Liver (tissue), 9 donors: ENCODE results near the gene GON7. TPM values are rescaled to one million over a fixed set of nuclear protein-coding genes. Genes with fewer than 3 reads are reported as not detected.
"Not testable (repeated sequence)": the region's sequence is repeated elsewhere in the genome, so short reads cannot be mapped to it uniquely, and the experiment has no call there.

ENCODE experiments used
- DNase-seq: peaks from one replicate; pipeline ENCODE4 v3.0.0-alpha.2; 2017; ENCODE audit warnings: low spot score
- H3K27ac ChIP-seq, 2 donors: one replicate each; pipeline ENCODE4 v1.7.0; 2013; ENCODE audit warnings: inconsistent platforms in 2 of 2, low read length in 2 of 2, control low read depth in 1 of 2, low read depth in 1 of 2, mild to moderate bottlenecking in 1 of 2
- H3K27me3 ChIP-seq, 4 donors: one replicate each; pipeline versions ENCODE4 v1.6.1 to v1.7.0; 2013; ENCODE audit warnings: low read length in 3 of 4, inconsistent platforms in 1 of 4, mild to moderate bottlenecking in 1 of 4, moderate library complexity in 1 of 4; ENCODE audit not compliant: control insufficient read depth in 4 of 4, insufficient read depth in 4 of 4
- H3K36me3 ChIP-seq, 4 donors: one replicate each; pipeline versions ENCODE4 v1.6.1 to v1.7.0; 2013; ENCODE audit warnings: low read length in 3 of 4, mild to moderate bottlenecking in 3 of 4, low read depth in 1 of 4, moderate library complexity in 1 of 4; ENCODE audit not compliant: control insufficient read depth in 4 of 4, insufficient read depth in 3 of 4
- H3K4me1 ChIP-seq, 4 donors: one replicate each; pipeline versions ENCODE4 v1.6.1 to v1.7.0; 2013; ENCODE audit warnings: low read length in 3 of 4, mild to moderate bottlenecking in 3 of 4, moderate library complexity in 1 of 4; ENCODE audit not compliant: control insufficient read depth in 4 of 4, insufficient read depth in 4 of 4
- H3K4me3 ChIP-seq, 3 donors: one replicate each; pipeline versions ENCODE4 v1.6.1 to v1.7.0; 2013; ENCODE audit warnings: low read length in 3 of 3, control low read depth in 1 of 3, low read depth in 1 of 3, mild to moderate bottlenecking in 1 of 3
- H3K9ac ChIP-seq, 2 donors: one replicate each; pipeline ENCODE4 v1.7.0; 2013; ENCODE audit warnings: low read length in 2 of 2, mild to moderate bottlenecking in 2 of 2, moderate library complexity in 2 of 2, control low read depth in 1 of 2, low read depth in 1 of 2
- H3K9me3 ChIP-seq, 4 donors: one replicate each; pipeline versions ENCODE4 v1.6.1 to v1.7.0; 2013; ENCODE audit warnings: low read length in 3 of 4; ENCODE audit not compliant: control insufficient read depth in 4 of 4
- ATF3 ChIP-seq: IDR thresholded peaks from 2 replicates; pipeline ENCODE4 v1.6.1; 2016; ENCODE audit warnings: antibody characterized with exemption
- CTCF ChIP-seq: fragments of 150-350 bp; IDR thresholded peaks from 2 replicates; pipeline ENCODE4 v1.5.1; 2017; ENCODE audit warnings: improper control_type of control experiment, low read depth, low read length; ENCODE audit not compliant: missing input control
- EGR1 ChIP-seq, 2 donors: IDR thresholded peaks; 2 replicates each; pipeline ENCODE4 v1.6.1; 2016 to 2018; ENCODE audit warnings: antibody characterized with exemption in 2 of 2, low read depth in 2 of 2
- FOXA2 ChIP-seq: IDR thresholded peaks from 2 replicates; pipeline ENCODE4 v1.6.1; 2016; ENCODE audit warnings: antibody characterized with exemption
- GABPA ChIP-seq, 2 donors: IDR thresholded peaks in 1 of 2; conservative IDR thresholded peaks in 1 of 2; 2 replicates each; pipeline ENCODE4 v1.6.1; 2016; ENCODE audit warnings: antibody characterized with exemption in 2 of 2, mild to moderate bottlenecking in 1 of 2, moderate library complexity in 1 of 2
- HNF4A ChIP-seq, 2 donors: conservative IDR thresholded peaks; 2 replicates each; pipeline ENCODE4 v1.6.1; 2016; ENCODE audit warnings: antibody characterized with exemption in 2 of 2, mild to moderate bottlenecking in 2 of 2
- HNF4G ChIP-seq: IDR thresholded peaks from 2 replicates; pipeline ENCODE4 v1.6.1; 2016; ENCODE audit warnings: antibody characterized with exemption
- RAD21 ChIP-seq, 2 donors: IDR thresholded peaks; 2 replicates each; pipeline ENCODE4 v1.6.1; 2016; ENCODE audit warnings: antibody characterized with exemption in 2 of 2, mild to moderate bottlenecking in 2 of 2
- REST ChIP-seq: IDR thresholded peaks from 2 replicates; pipeline ENCODE4 v1.6.1; 2016; ENCODE audit warnings: antibody characterized with exemption, mild to moderate bottlenecking
- RXRA ChIP-seq, 2 donors: IDR thresholded peaks; 2 replicates each; pipeline ENCODE4 v1.6.1; 2017 to 2018; ENCODE audit warnings: antibody characterized with exemption in 2 of 2, mild to moderate bottlenecking in 1 of 2
- YY1 ChIP-seq: IDR thresholded peaks from 2 replicates; pipeline ENCODE4 v1.6.1; 2016; ENCODE audit warnings: antibody characterized with exemption, mild to moderate bottlenecking
- WGBS: extraction: QIAGEN DNeasy Blood & Tissue Kit; methylation state at CpG from one replicate; pipeline ENCODE4 v1.1.7; 2013; 5-methylcytosine and 5-hydroxymethylcytosine counted together
- polyA plus RNA-seq, 2 donors: library from polyadenylated mRNA; stranded (reverse) in 1 of 2; unstranded in 1 of 2; fragments of 200-250 nt in 1 of 2; fragments of >200 nt in 1 of 2; fragmentation: Nextera tagmentation in 1 of 2; extraction: Ambion mirVana in 1 of 2; gene quantifications; one replicate each; pipeline versions ENCODE4 v1.2.1 to v1.2.3, GENCODE V29; 2013 to 2015
- total RNA-seq, 2 donors: library from RNA; depleted of rRNA; stranded (reverse); fragments of >200 nt; gene quantifications; one replicate each; pipeline ENCODE4 v1.2.3, GENCODE V29; 2014
- donor health status: healthy.
- donor health status: healthy.
- donor health status: healthy.
- donor health status: healthy.
- donor health status: healthy.

The GON7 gene
- total and polyA plus RNA-seq, 4 donors: 9.0 to 11.2 (median 9.5) TPM

- H3K36me3 ChIP-seq: peaks cover 10 to 31% (median 26%) of the 10 kb centered on the region in 4 donors
- no peaks in the 10 kb centered on the region for H3K4me1 ChIP-seq
- no peak overlapping the region for H3K9ac ChIP-seq
- no peak overlapping the region for H3K4me3 ChIP-seq
- DNase-seq: no peak
- no peak overlapping the region for H3K27ac ChIP-seq
- TF ChIP-seq HNF4G: no peak
- H3K27me3 ChIP-seq: no peaks in the 10 kb centered on the region
- 96% methylated on average over 25 of the region's 25 CpGs for WGBS
- no peaks in the 10 kb centered on the region for H3K9me3 ChIP-seq
Measured at GRCh38 chr14:93239869-93240677, 33.2 kb upstream of the GON7 start.

- H3K9me3 ChIP-seq: no peaks in the 10 kb centered on the region
- TF ChIP-seq RAD21 (IDR thresholded peaks at IDR 0.05): no peak
- TF ChIP-seq FOXA2: no peak
- TF ChIP-seq HNF4G: no peak
- no peak for TF ChIP-seq REST
- no peak for TF ChIP-seq CTCF
- TF ChIP-seq HNF4A (conservative IDR thresholded peaks at IDR 0.05): no peak
- no peak for TF ChIP-seq GABPA (IDR thresholded peaks at IDR 0.05 in 1 of 2, conservative IDR thresholded peaks at IDR 0.05 in 1 of 2)
- no peak for TF ChIP-seq EGR1 (IDR thresholded peaks at IDR 0.05; ENCODE audit: low read depth in 2 of 2)
- no peak for TF ChIP-seq ATF3
- TF ChIP-seq YY1: no peak
- no peak for TF ChIP-seq RXRA (IDR thresholded peaks at IDR 0.05)
- H3K27me3 ChIP-seq: no peaks in the 10 kb centered on the region
- peaks cover 0 to 4% (median 2%) of the 10 kb centered on the region in 4 donors for H3K36me3 ChIP-seq
- H3K27ac ChIP-seq: no peak overlapping the region
- no peak for DNase-seq
- H3K4me1 ChIP-seq: peaks cover 0 to 9% (median 5%) of the 10 kb centered on the region in 4 donors
- 52% methylated on average over 10 of the region's 10 CpGs for WGBS
- no peak overlapping the region for H3K4me3 ChIP-seq
- no peak overlapping the region for H3K9ac ChIP-seq
Measured at GRCh38 chr14:93234798-93235197, 27.9 kb upstream of the GON7 start.

GRCh38 chr14:93233078-93233477, 26.2 kb upstream of the GON7 start:
- not testable (repeated sequence) for H3K9me3 ChIP-seq, H3K27ac ChIP-seq, H3K36me3 ChIP-seq, H3K9ac ChIP-seq, H3K4me1 ChIP-seq, DNase-seq, H3K4me3 ChIP-seq, H3K27me3 ChIP-seq
- WGBS: 90% methylated on average over 5 of the region's 5 CpGs
